Islet precursor cell (in vitro differentiated cells): ENCODE measurements around the gene RGS9BP.
A peak's percentile ranks its signal among the peaks of the same experiment; 100 is the strongest.
"Not testable (repeated sequence)": the region's sequence is repeated elsewhere in the genome, so short reads cannot be mapped to it uniquely, and the experiment has no call there.

ENCODE experiments used
- DNase-seq: peaks from one replicate; pipeline ENCODE4 v3.0.0-alpha.2; 2018

The RGS9BP gene

DNA sequence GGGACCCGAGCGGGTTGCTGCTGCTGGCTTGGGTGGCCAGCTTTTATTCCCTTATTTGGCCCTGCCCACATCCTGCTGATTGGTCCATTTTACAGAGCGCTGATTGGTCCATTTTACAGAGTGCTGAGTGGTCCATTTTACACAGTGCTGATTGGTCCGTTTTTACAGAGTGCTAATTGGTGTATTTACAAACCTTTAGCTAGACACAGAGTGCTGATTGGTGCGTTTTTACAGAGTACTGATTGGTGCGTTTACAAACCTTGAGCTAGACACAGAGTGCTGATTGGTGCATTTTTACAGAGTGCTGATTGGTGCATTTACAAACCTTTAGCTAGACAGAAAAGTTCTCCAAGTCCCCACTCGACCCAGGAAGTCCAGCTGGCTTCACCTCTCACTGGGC lies 24.5 kb downstream of the RGS9BP start:
- DNase-seq, result not testable (repeated sequence)

DNA sequence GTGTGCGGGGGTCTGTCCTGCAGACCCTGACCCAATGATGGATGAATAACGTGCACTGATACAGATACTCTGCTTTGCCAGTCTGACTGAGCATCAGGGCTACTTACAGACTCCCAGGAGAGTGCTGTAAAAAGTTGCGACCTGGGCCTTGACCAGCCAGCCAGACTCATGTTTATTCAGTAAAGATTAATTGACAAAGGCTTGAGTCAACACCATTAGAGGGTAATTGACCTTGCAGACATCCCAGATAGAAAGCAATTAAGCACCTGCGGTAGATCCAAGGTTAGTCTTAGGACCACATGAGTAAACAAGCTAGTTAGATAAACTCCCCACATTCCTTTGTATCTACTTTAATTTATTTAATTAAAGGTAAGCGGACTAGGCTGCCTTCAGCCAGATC lies 26.4 kb downstream of the RGS9BP start:
- peak; percentile 42 for DNase-seq

DNA sequence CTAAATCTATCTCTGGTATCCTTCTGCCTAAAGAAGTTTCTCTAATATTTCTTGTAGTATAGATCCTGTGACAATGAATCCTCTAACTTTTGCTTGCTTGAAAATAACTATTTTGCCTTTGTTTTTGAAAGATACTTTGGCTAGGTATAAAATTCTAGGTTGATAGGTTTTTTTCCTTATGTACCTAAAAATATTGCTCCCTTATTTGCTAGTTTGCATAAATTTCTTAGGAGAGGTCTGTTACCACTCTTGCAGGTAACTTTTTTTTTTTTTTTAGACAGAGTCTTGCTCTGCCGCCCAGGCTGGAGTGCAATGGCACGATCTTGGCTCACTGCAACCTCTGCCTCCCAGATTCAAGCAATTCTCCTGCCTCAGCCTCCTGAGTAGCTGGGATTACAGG lies 28.4 kb downstream of the RGS9BP start:
- DNase-seq, result not testable (repeated sequence)

DNA sequence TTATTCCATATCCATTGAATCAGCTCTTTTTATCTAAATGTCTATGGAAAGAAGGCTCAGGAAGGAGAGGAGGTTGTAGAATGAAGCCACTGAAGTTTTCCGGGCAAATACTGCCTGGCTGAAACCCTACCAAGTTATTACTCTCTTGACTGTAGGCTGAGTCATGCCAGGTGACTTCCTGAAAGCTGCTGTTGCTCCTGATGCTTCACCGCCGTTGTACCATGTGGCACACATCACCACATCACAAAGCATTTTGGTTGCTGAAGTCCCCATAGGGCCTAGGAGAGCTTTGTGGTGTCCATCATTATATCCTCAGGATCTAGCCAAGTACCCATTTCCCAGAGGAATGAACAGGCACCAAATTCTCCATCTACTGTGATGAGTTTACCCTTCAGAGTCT lies 32.8 kb downstream of the RGS9BP start:
- DNase-seq, result no peak

DNA sequence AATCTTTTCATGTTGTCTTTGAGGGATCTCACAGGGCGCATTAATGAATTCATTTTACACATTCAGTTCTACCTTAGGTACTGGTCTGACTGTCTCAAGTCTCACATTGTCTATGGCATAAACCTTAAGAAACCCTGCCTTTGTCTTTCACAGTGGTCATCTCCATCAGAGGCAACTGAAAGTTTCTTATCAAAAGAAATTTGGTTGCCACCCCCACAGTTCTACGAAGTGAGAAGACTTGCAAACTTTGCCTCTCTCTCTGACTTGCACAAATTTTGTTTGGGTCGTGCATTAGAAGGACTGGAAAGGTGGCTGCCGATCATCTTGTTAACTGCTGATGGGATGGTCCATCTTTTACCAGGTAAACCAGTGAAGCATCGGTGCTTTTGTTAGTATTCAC lies 33.4 kb downstream of the RGS9BP start:
- no peak for DNase-seq

DNA sequence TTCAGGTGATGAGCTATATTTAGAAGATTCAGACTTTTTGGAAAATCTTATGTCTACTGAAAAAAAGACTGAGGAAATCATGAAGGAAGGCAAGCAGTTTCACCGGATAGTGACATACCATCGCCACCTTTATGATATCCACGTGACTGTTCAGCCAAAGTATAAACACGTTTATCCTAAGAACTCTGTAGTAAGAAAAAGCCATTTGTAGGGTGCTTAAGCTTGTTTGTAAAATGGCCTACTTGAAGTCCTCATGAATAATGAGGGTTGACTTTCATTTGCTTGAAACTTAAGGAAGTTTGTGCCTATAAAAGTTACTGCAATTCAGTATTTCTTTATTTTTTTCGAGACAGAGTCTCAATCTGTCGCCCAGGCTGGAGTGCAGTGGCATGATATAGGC lies 36.1 kb downstream of the RGS9BP start:
- DNase-seq, result no peak

DNA sequence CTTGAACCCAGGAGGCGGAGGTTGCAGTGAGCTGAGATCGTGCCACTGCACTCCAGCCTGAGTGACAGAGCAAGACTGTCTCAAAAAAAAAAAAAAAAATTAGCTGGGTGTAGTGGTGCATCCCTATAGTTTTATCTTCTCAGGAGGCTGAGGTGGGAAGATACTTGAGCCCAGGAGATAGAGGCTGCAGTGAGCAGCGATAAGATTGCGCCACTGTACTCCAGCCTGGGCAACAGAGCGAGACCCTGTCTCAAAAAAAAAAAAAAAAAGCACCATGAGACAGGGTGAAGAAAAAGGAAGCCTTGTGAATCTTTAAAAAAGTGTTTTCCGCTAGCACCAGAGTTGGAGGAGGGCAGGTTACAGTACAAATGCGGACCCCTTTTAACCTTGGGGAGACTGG lies 40.6 kb downstream of the RGS9BP start:
- not testable (repeated sequence) for DNase-seq

DNA sequence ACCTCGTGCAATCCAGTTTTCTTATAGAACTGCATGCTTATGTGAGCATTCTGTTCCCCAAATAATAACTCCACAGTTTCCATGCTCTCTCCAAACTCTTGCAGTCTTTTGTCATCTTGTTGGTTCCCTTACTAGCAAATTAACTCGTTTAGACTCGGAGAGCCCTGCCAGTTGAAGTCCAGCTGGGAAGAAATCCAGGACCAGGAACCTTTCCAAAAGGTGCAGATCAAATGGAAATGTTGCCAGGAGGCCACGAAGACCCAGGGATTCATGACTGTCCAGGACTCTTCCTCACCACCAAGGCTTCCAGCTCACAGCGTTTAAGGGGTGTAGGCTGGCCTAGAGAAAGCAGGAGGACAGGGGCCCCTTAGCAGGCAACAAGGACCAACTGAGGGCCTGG lies 41.8 kb downstream of the RGS9BP start:
- DNase-seq, result no peak

DNA sequence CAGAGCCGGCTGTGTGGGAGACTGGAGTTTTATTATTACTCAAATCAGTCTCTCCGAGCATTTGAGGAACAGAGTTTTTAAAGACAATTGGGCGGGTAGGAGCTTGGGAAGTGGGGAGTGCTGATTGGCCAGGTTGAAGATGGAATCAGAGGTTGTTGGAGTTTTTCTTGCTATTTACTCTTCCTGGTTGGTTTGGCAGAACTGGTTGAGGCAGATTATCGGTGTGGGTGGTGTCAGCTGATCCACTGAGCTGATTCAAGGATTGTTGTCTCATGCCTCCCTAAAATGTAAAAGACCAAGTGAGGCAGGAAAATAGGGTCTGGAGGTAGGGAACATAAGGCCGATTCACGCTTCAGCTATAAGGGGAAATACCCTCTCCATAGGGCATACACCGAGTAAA lies 42.6 kb downstream of the RGS9BP start:
- DNase-seq, result no peak

DNA sequence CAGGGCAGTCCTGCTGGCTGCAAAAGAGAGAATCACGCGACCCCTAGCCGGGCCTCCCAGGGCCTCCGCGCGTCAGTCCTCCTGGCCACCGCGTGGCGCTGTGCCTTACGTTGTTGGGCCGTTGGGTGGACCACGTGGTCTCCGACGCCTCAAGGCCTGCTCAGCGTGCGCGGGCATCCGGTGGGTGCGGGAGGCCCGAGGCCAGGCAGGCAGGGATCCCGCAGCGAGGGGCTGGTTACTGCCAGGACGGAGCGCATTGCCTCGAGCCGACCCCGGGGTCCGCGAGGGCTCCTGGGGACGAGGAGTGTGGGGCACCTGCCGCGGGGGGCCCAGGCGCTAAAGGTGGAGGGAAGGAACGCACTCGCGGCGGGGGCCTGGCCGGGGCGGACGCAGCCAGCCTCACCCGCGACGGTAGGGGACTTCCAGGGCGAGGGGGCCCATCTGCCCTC lies 44.0 kb downstream of the RGS9BP start, which contains the start of gene TDRD12:
Gene TDRD12 (plus strand): TSS at position 157 of the 449 bp plus-strand sequence. CDS start 306 bp downstream, outside the sequence.
- no peak for DNase-seq

DNA sequence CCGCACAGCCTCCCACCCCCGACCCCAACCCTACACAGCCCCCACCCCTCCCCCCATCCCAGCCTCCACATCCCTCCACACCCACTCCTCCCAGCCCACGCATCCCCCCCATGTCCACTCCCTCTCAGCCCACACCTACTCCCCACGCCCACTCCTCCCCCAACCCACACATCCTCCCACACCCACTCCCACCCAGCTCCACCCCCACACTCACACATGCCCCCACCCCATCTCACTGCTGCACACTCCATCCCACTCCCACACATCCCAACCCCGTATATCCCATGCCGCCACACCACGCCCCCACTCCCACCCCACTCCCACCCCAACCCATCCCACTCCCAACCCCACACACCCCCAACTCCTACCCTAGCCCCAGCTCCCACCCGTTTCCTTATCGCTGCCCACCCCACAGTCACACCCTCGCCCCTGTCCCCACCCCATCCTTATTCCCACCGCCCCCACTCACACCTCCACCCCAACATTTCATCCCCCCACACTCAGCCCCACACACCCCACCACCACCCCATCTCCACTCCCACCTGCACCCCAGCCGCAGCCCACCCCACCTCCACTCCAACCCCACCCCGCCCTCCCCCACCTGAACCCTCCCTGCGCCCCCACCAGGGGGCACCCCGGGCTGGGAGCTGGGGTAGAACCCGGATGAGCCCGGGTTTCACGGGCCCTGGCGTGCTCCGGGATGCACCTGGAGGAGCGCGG lies 44.7 kb downstream of the RGS9BP start:
- DNase-seq, result no peak

DNA sequence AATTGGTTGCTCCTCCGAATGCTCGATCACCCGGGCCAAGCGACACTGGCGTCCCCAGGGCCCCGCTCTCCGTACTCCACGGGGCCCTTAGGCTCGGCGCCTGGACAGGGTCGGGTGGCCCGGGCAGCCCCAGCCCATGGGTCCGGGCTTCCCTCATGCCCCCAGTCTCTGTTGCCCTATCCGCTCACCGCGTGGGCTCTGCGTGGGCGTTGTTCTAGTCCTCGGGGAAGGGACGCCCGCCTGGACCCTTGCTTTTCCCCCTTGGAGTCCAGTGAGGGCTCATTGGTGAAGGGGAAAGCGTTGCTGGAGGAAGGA lies 45.2 kb downstream of the RGS9BP start:
- DNase-seq, result no peak
